ENCODE measurements around the gene SPIRE2. TPM values are rescaled to one million over a fixed set of nuclear protein-coding genes. Genes with fewer than 3 reads are reported as not detected.

The SPIRE2 gene
- total RNA-seq, 1 donor from 2014 or later = 15.8 TPM

DNA sequence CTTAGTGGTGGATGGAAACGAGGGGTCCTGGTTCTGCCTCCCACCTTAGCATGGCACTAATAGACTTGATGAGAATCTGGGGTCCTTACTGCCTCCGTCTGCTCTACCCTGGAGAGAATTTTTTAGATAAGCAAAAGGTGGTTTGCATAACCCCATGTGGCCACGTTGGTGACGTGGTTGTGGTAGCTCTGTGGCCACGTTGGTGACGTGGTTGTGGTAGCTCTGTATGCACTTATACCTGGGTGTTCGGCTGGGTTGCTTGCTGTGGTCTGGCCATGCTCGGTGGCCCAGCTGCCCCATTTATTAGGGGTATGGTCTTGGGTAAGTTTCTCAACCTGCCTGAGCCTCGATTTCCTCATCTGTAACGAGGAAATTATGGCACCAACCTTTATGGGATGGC, 13.0 kb downstream of the SPIRE2 start:
- intact Hi-C loops (cut with DNase I) = no loop called here
- Histone ChIP-seq H3K4me1 (peaks cover 16% of the 10 kb centered on the region), H3K9me3 (no peaks in the 10 kb centered on the region), H3K36me3 (no peaks in the 10 kb centered on the region), H3K4me3 (no peak overlapping the region), H3K27me3 (ENCODE audit: low read depth) (no peaks in the 10 kb centered on the region), H3K27ac (no peak overlapping the region)
- no peak for DNase-seq
- ATAC-seq = no peak
- TF ChIP-seq, protein P1, sequence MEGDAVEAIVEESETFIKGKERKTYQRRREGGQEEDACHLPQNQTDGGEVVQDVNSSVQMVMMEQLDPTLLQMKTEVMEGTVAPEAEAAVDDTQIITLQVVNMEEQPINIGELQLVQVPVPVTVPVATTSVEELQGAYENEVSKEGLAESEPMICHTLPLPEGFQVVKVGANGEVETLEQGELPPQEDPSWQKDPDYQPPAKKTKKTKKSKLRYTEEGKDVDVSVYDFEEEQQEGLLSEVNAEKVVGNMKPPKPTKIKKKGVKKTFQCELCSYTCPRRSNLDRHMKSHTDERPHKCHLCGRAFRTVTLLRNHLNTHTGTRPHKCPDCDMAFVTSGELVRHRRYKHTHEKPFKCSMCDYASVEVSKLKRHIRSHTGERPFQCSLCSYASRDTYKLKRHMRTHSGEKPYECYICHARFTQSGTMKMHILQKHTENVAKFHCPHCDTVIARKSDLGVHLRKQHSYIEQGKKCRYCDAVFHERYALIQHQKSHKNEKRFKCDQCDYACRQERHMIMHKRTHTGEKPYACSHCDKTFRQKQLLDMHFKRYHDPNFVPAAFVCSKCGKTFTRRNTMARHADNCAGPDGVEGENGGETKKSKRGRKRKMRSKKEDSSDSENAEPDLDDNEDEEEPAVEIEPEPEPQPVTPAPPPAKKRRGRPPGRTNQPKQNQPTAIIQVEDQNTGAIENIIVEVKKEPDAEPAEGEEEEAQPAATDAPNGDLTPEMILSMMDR (IDR thresholded peaks at IDR 0.05) = no peak

DNA sequence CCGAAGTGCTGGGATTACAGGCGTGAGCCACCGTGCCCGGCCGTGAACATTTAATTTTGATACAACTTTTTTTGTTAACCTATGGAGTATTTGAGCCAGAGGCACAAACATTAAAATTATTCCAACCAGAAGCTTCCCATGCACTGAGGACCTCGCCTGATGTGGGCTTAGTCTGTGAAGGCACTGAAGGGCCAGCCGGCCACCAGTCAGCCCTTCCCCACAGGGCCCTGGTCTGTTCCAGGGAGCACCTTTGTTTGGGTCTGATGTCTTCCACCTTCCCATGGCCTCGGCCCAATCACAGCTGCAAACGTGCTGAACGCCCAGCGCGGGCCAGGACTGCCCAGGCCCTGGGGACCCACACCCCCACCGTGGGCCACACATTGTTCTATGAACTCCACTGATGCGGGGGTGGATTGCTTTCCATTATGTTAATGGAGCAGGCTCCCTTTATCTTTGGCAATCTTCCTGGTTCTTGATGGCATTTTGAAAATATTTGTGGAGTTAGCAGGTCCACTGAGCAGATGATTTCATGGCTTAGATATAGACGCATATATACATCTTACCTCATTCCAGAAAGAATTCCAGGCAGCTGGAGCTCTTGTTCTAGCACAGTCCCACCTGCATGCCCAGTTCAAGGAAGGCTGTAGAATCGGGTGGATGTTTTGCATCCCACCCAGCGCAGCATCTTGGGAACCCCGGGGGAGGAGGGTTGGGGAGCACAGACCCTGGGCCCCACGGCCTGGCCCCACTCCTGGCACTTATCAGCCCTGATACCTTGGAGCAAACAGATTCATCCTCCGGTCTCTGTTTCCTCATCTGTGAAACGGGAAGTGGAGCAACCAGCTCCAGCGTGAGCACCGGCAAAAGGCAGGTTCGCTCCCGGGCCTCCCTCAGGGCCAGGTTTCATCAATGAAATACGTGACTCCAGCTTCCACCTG, 14.5 kb downstream of the SPIRE2 start:
- no peak overlapping the region for H3K4me3 ChIP-seq
- H3K9me3 ChIP-seq = no peaks in the 10 kb centered on the region
- H3K27ac ChIP-seq = no peak overlapping the region
- no peaks in the 10 kb centered on the region for H3K36me3 ChIP-seq
- DNase-seq (no peak), ATAC-seq (no peak)
- no peaks in the 10 kb centered on the region for H3K27me3 ChIP-seq (ENCODE audit: low read depth)
- TF ChIP-seq, protein P1 (IDR thresholded peaks at IDR 0.05) = no peak
- intact Hi-C loops (cut with DNase I) = no loop called here
- peaks cover 10% of the 10 kb centered on the region for H3K4me1 ChIP-seq

DNA sequence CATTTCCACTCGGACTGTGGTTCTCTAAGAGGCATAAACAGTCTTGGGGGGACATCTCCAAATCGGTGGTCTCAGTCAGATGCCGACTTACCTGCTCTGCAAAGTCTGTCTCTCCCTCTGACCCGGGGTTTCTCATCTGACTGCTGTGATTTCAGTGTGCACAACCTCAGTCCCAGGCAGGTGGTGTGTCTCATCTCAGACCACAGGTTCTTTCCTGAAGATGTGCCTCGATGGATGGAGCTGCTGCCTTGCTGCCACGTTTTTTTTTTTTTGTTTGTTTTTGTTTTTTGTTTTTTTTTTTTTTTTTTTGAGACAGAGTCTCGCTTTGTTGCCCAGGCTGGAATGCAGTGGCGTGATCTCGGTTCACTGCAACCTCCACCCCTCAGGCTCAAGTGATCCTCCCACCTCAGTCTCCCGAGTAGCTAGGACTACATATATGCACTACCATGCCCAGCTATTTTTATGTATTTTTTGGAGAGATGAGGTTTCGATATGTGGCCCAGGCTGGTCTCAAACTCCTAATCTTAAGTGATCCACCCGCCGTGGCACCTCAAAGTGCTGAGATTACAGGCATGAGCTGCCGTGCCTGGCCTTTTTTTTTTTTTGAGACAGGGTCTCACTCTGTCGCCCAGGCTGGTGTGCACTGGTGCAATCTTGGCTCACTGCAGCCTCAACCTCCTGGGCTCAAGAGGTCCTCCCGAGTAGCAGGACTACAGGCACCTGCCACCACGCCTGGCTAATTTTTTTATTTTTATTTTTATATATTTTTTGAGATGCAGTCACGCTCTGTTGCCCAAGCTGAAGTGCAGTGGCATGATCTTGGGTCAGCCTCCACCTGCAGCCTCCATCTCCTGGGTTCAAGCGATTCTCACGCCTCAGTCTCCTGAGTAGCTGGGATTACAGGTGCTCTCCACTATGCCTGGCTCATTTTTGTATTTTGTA, 15.4 kb downstream of the SPIRE2 start:
- TF ChIP-seq, protein P1 (IDR thresholded peaks at IDR 0.05) = no peak
- intact Hi-C loops (cut with DNase I) = no loop called here
- Histone ChIP-seq H3K9me3 (no peaks in the 10 kb centered on the region), H3K27ac (no peak overlapping the region), H3K36me3 (no peaks in the 10 kb centered on the region), H3K27me3 (ENCODE audit: low read depth) (no peaks in the 10 kb centered on the region), H3K4me3 (no peak overlapping the region), H3K4me1 (peaks cover 1% of the 10 kb centered on the region)
- DNase-seq (no peak), ATAC-seq (no peak)

DNA sequence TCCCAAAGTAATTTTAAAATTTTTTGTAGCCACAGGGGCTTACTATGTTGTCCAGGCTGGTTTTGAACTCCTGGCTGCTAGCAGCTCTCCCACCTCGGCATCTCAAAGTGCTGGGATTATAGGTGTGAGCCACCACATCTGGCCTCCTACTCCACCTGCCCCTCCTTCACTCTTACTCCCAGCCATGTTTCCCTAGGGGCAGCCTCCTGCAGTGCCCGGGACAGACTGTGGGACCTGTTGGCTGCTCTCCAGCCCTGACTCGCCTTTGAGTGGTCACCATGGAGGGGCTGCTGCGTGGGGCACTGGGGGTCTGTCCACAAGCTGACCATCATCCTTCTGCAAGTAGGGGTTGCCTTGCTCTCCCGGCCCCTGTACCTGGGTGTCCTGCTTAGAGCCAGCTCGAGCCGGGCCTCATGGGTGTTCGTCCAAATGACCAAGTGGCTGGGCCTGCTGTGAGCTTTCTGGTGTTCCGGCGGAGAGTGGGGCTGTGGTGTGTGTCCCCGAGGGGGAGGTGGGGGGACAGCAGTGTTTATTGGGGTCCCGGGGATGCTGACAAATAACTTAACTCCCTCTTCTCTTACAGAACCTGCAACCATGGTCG, 16.6 kb downstream of the SPIRE2 start:
- Histone ChIP-seq H3K9me3 (no peaks in the 10 kb centered on the region), H3K4me1 (no peaks in the 10 kb centered on the region), H3K4me3 (no peak overlapping the region), H3K36me3 (no peaks in the 10 kb centered on the region), H3K27me3 (ENCODE audit: low read depth) (no peaks in the 10 kb centered on the region), H3K27ac (no peak overlapping the region)
- TF ChIP-seq, protein P1 (IDR thresholded peaks at IDR 0.05) = no peak
- intact Hi-C loops (cut with DNase I) = no loop called here
- DNase-seq = no peak
- no peak for ATAC-seq

DNA sequence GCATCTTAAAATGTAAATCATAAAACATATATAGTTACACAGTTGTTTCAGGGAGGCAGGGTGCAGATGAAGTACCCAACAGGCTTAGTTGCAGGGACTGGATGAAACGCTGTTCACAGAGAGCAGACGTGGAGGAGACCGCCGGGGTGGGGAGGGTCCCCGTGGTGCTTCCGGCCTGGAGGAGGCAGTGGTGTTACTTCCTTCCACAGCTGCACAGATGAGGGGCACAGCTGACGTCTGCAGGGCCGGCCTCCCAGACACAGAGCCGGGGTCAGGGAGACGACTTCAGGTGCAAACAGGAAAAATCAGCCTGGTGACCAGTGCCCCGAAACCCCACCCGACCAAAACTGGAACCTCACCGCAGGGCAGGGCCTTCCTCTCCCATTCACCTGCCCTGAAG, 17.1 kb downstream of the SPIRE2 start:
- DNase-seq = no peak

More for the DNA sequence above, 17.1 kb downstream of the SPIRE2 start:
- TF ChIP-seq, protein P1 (IDR thresholded peaks at IDR 0.05) = no peak
- no peak overlapping the region for H3K4me3 ChIP-seq
- H3K36me3 ChIP-seq = no peaks in the 10 kb centered on the region
- peak in 1 of 2 donors; percentile 43 for ATAC-seq
- no peaks in the 10 kb centered on the region for H3K27me3 ChIP-seq (ENCODE audit: low read depth)
- H3K4me1 ChIP-seq = no peaks in the 10 kb centered on the region
- H3K27ac ChIP-seq = no peak overlapping the region
- H3K9me3 ChIP-seq = no peaks in the 10 kb centered on the region
- intact Hi-C loops (cut with DNase I) = no loop called here

Measured in lower lobe of right lung (tissue), 2 donors.